Measurements from ENCODE around the gene KAZN. TPM values are rescaled to one million over a fixed set of nuclear protein-coding genes. Genes with fewer than 3 reads are reported as not detected.

The KAZN gene
- total RNA-seq, 1 experiment from 2014 or later = 3.4 TPM

- DNase-seq = no peak
- H3K27me3 ChIP-seq = peaks cover 3% of the 10 kb centered on the region; the same call in 1 of the 2 replicates
- no peak overlapping the region for H3K4me3 ChIP-seq
- no peaks in the 10 kb centered on the region for H3K36me3 ChIP-seq
- no peaks in the 10 kb centered on the region for H3K9me3 ChIP-seq
Observed at GRCh38 chr1:15155191-15155590, 556.7 kb downstream of the KAZN start.

- Histone ChIP-seq H3K9me3 (no peaks in the 10 kb centered on the region), H3K27me3 (no peaks in the 10 kb centered on the region), H3K36me3 (no peaks in the 10 kb centered on the region), H3K4me3 (no peak overlapping the region)
- DNase-seq = no peak
Observed at GRCh38 chr1:15155888-15156741, 557.6 kb downstream of the KAZN start.

GRCh38 chr1:15156807-15157380 lies 558.4 kb downstream of the KAZN start:
- Histone ChIP-seq H3K27me3 (no peaks in the 10 kb centered on the region), H3K36me3 (no peaks in the 10 kb centered on the region), H3K4me3 (no peak overlapping the region), H3K9me3 (no peaks in the 10 kb centered on the region)
- DNase-seq = no peak

GRCh38 chr1:15157524-15158399 lies 559.3 kb downstream of the KAZN start:
- no peak overlapping the region for H3K4me3 ChIP-seq
- H3K27me3 ChIP-seq = no peaks in the 10 kb centered on the region
- no peaks in the 10 kb centered on the region for H3K36me3 ChIP-seq
- H3K9me3 ChIP-seq = no peaks in the 10 kb centered on the region
- no peak for DNase-seq

GRCh38 chr1:15158506-15159165 lies 560.2 kb downstream of the KAZN start:
- H3K27me3 ChIP-seq = no peaks in the 10 kb centered on the region
- H3K9me3 ChIP-seq = no peaks in the 10 kb centered on the region
- no peak for DNase-seq
- H3K36me3 ChIP-seq = no peaks in the 10 kb centered on the region
- H3K4me3 ChIP-seq = no peak overlapping the region

- Histone ChIP-seq H3K36me3 (no peaks in the 10 kb centered on the region), H3K27me3 (no peaks in the 10 kb centered on the region), H3K4me3 (no peak overlapping the region), H3K9me3 (no peaks in the 10 kb centered on the region)
- no peak for DNase-seq
Observed at GRCh38 chr1:15159166-15159555, 560.7 kb downstream of the KAZN start.

GRCh38 chr1:15160626-15161025 lies 562.1 kb downstream of the KAZN start:
- H3K36me3 ChIP-seq = no peaks in the 10 kb centered on the region

GRCh38 chr1:15167386-15167785 lies 568.9 kb downstream of the KAZN start:
- no peaks in the 10 kb centered on the region for H3K27me3 ChIP-seq
- DNase-seq = peak; percentile 39
- no peaks in the 10 kb centered on the region for H3K9me3 ChIP-seq
- no peaks in the 10 kb centered on the region for H3K36me3 ChIP-seq
- no peak overlapping the region for H3K4me3 ChIP-seq

More at GRCh38 chr1:15160626-15161025, 562.1 kb downstream of the KAZN start:
- Histone ChIP-seq H3K4me3 (no peak overlapping the region), H3K27me3 (no peaks in the 10 kb centered on the region), H3K9me3 (no peaks in the 10 kb centered on the region)
- no peak for DNase-seq
